Panc1 (cell line): ENCODE results near the gene C21orf91. TPM values are rescaled to one million over a fixed set of nuclear protein-coding genes. Genes with fewer than 3 reads are reported as not detected.

ENCODE experiments used
- ATAC-seq: fragments of 200-7000 bp; cut with Tn5 transposase; 2 replicates; pipeline ENCODE4 v1.9.1; 2020; ENCODE audit warnings: mild to moderate bottlenecking, moderate library complexity
- BruUV-seq: library from RNA; stranded (reverse); fragments of 400-500 nt; replicated peaks from 2 replicates; lab custom pipeline; 2021; lab: Mats Ljungman, UMichigan
- CTCF ChIA-PET: fragments of 300-600 bp; sonication (Branson Sonifier 250); formaldehyde crosslinking; loops from one replicate; lab custom pipeline; 2022; ENCODE audit warnings: antibody characterized with exemption; lab: Charles Lee
- POLR2A ChIA-PET: fragments of 300-600 bp; sonication (Branson Sonifier 250); formaldehyde crosslinking; loops from one replicate; lab custom pipeline; 2022; ENCODE audit warnings: antibody characterized with exemption; lab: Charles Lee
- DNase-seq: peaks from one replicate; pipeline ENCODE4 v3.0.0-alpha.2; 2010; ENCODE audit warnings: low read depth, low spot score
- H3K27ac ChIP-seq: 2 replicates; pipeline ENCODE4 v1.5.1; 2011; ENCODE audit warnings: mild to moderate bottlenecking, low read length, inconsistent platforms
- H3K27me3 ChIP-seq: fragments of 200-500 bp; sonication (Bioruptor generic); 2 replicates; pipeline ENCODE4 v1.6.0; 2014; ENCODE audit warnings: low read length, inconsistent platforms; ENCODE audit not compliant: control insufficient read depth, insufficient read depth
- H3K36me3 ChIP-seq: fragments of 200-500 bp; sonication (Bioruptor generic); 2 replicates; pipeline ENCODE4 v1.5.1; 2014; ENCODE audit warnings: inconsistent platforms, mild to moderate bottlenecking, low read length, moderate library complexity; ENCODE audit not compliant: control insufficient read depth, insufficient read depth
- H3K4me1 ChIP-seq: 2 replicates; pipeline ENCODE4 v1.5.1; 2011; ENCODE audit warnings: inconsistent platforms, mild to moderate bottlenecking, low read length, moderate library complexity; ENCODE audit not compliant: control insufficient read depth, insufficient read depth
- H3K4me3 ChIP-seq, 2 experiments: 2 replicates each; pipeline ENCODE4 v1.5.1; 2011 to 2012; ENCODE audit warnings: low read depth in 2 of 2, low read length in 2 of 2, mild to moderate bottlenecking in 2 of 2, inconsistent platforms in 1 of 2, moderate library complexity in 1 of 2
- H3K9me3 ChIP-seq: fragments of 200-500 bp; sonication (Bioruptor generic); 2 replicates; pipeline ENCODE4 v1.5.1; 2014; ENCODE audit warnings: low read depth, mild to moderate bottlenecking, inconsistent platforms, low read length, moderate library complexity; ENCODE audit not compliant: control insufficient read depth, insufficient read depth
- CTCF ChIP-seq: fragments of 450-650 bp; IDR thresholded peaks from 2 replicates; pipeline ENCODE4 v1.5.1; 2017; ENCODE audit warnings: mild to moderate bottlenecking
- POLR2AphosphoS5 ChIP-seq: IDR thresholded peaks from 2 replicates; pipeline ENCODE4 v1.6.1; 2012; ENCODE audit warnings: mild to moderate bottlenecking, low read depth, low read length, moderate library complexity
- REST ChIP-seq, 2 experiments: IDR thresholded peaks; 2 replicates each; pipeline ENCODE4 v1.6.1; 2011 to 2012; ENCODE audit warnings: low read depth in 2 of 2, control low read depth in 1 of 2, low read length in 1 of 2, mild to moderate bottlenecking in 1 of 2, moderate library complexity in 1 of 2; ENCODE audit not compliant: insufficient read depth in 1 of 2
- SIN3A ChIP-seq: IDR thresholded peaks from 2 replicates; pipeline ENCODE4 v1.6.1; 2012; ENCODE audit warnings: low read depth, mild to moderate bottlenecking, low read length, moderate library complexity, borderline replicate concordance; ENCODE audit not compliant: insufficient read depth
- TCF7L2 ChIP-seq: IDR thresholded peaks from 2 replicates; pipeline ENCODE4 v1.6.1; 2011; ENCODE audit warnings: mild to moderate bottlenecking, low read depth, low read length, inconsistent platforms
- in situ Hi-C: cut with HindIII; loops from 2 replicates; pipeline ENCODE4 v1.10.0; 2016; ENCODE audit warnings: low sequenced_read_pairs, low pct_unique_long_range_greater_than_20kb
- intact Hi-C: fragments of 100-400 bp; cut with micrococcal nuclease; formaldehyde crosslinking; loops from one replicate; pipeline ENCODE4 v1.10.0; 2022; ENCODE audit not compliant: unreplicated experiment
- total RNA-seq: library from RNA; stranded (reverse); gene quantifications from one replicate; pipeline ENCODE4 v1.2.1, GENCODE V29; 2021; ENCODE audit not compliant: unreplicated experiment

C21orf91 gene
- total RNA-seq, 1 experiment from 2014 or later = 13.3 TPM

DNA sequence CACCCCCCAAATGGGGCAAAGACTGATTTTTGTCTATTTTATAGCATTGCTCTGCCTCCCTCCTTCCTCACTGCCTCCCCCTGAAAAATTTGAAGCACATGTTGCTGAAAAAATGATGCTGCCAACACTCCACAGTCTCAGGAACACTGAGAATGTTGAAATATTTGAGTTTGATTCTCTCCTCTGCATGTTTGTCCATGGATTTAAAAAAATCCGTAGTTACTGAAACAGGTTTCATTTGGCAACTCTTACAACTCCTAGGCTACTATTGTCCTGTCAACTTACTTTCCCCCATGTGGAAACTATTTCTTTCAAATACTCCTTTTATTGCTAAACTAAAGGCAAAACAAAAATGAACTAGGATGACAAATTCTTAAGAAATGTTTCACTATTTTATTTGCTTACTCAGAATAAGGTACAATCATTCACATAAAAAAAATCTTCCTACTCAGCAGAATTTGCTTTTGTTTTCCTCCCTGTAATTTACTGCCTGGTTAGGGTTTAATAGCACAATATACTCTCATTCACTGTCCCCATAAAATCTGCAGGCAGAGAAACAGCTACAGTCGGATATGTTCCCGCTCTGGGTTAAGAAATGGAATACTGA lies 50.2 kb downstream of the C21orf91 start:
- H3K27ac ChIP-seq = no peak overlapping the region
- no peaks in the 10 kb centered on the region for H3K9me3 ChIP-seq
- ChIA-PET CTCF (interaction anchor here (0.7 kb wide), 1 partner anchor 156 kb away, joined by 3 read pairs; no protein-coding TSS in a partner anchor), POLR2A (no interaction called here)
- H3K27me3 ChIP-seq = no peaks in the 10 kb centered on the region
- TF ChIP-seq SIN3A (no peak), REST (IDR thresholded peaks at IDR 0.05; ENCODE audit: insufficient read depth in 1 of 2, low read depth in 2 of 2, low read length in 1 of 2) (no peak), POLR2AphosphoS5 (no peak), CTCF (no peak), TCF7L2 (no peak)
- H3K36me3 ChIP-seq = no peaks in the 10 kb centered on the region
- ATAC-seq (no peak), DNase-seq (no peak)
- in situ Hi-C loops = no loop called here
- BruUV-seq = no TSS peak
- intact Hi-C loops = no loop called here
- H3K4me1 ChIP-seq = no peaks in the 10 kb centered on the region
- no peak overlapping the region for H3K4me3 ChIP-seq

DNA sequence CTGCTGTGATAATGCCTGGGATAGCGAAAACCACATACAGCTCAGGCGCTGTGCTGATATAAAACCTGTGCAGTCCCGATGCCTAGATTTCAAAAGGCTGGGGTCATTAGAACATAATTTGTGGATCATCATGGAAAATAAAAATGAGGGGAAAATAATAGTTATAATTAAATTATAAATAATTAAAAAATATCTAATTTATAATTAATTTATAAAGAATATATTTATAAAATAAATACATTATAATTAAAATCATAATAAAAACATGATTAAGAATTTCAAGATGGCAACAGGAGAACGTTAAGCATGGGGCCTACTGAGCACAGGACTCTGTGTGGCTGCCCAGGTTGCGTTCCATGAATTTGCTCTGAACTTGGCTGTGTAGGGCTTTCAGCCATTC lies 53.9 kb downstream of the C21orf91 start:
- in situ Hi-C loops (no loop called here), intact Hi-C loops (no loop called here)
- no peaks in the 10 kb centered on the region for H3K36me3 ChIP-seq
- no TSS peak for BruUV-seq
- no peaks in the 10 kb centered on the region for H3K27me3 ChIP-seq
- CTCF ChIA-PET = no interaction called here
- H3K9me3 ChIP-seq = no peaks in the 10 kb centered on the region
- TF ChIP-seq CTCF = no peak
- TF ChIP-seq TCF7L2 = no peak
- TF ChIP-seq POLR2AphosphoS5 = no peak
- TF ChIP-seq REST (IDR thresholded peaks at IDR 0.05; ENCODE audit: insufficient read depth in 1 of 2, low read depth in 2 of 2, low read length in 1 of 2) = no peak
- TF ChIP-seq SIN3A = no peak
- H3K4me1 ChIP-seq = no peaks in the 10 kb centered on the region
- H3K27ac ChIP-seq = no peak overlapping the region
- no peak for DNase-seq
- H3K4me3 ChIP-seq = no peak overlapping the region
- no peak for ATAC-seq
- POLR2A ChIA-PET = no interaction called here
